ENCODE measurements around the gene RIMKLA. TPM values are rescaled to one million over a fixed set of nuclear protein-coding genes. Genes with fewer than 3 reads are reported as not detected.

RIMKLA gene, protein sequence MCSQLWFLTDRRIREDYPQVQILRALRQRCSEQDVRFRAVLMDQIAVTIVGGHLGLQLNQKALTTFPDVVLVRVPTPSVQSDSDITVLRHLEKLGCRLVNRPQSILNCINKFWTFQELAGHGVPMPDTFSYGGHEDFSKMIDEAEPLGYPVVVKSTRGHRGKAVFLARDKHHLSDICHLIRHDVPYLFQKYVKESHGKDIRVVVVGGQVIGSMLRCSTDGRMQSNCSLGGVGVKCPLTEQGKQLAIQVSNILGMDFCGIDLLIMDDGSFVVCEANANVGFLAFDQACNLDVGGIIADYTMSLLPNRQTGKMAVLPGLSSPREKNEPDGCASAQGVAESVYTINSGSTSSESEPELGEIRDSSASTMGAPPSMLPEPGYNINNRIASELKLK
- total RNA-seq (2021), result 8.3 to 17.3 TPM (median 15.9 TPM) in 3 replicates
- Bru-seq, nascent RNA, result percentile 55 among the genes with signal in this experiment
- long read RNA-seq, experiment 1, full-length matches to known transcripts, result 51 of 68 reads
- long read RNA-seq, experiment 1, partial matches to known transcripts, result 9 of 68 reads
- long read RNA-seq, experiment 1, other reads (novel, unspliced or antisense), result 8 of 68 reads
- long read RNA-seq, experiment 2, full-length matches to known transcripts, result 16 of 29 reads
- long read RNA-seq, experiment 2, partial matches to known transcripts, result 6 of 29 reads
- long read RNA-seq, experiment 2, other reads (novel, unspliced or antisense), result 7 of 29 reads
- long read RNA-seq, experiment 3, full-length matches to known transcripts, result 1 of 7 reads
- long read RNA-seq, experiment 3, partial matches to known transcripts, result 5 of 7 reads
- long read RNA-seq, experiment 3, other reads (novel, unspliced or antisense), result 1 of 7 reads

DNA sequence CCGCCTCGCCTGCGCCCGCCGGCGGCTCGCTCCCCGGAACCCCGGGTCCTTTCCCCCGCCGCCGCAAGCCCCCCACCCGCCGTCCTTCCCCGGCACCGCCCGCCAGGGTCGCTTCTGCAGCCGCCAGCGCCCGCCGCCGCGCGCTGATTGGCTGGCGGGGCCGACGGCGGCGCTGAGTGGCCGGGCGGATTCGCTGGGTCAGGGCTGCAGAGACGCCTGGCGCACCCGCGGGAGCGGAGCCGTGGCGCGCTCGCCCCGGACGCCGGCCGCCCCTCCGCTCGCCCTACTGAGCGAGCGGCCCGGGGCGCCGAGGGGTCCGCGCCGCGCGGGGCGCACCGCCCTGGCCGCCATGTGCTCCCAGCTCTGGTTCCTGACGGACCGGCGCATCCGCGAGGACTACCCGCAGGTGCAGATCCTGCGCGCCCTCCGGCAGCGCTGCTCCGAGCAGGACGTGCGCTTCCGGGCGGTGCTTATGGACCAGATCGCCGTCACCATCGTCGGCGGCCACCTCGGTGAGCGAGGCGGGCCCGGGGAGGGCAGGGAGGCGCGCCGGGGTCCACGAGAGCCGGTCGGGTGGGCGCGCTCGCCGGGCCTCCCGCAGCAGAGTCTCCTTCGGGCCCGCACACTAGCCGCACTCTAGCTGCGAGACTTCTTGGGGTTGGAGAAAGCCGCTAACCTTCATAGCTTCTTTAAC, at the start of gene RIMKLA:
Gene RIMKLA (plus strand): TSS at position 207 of the 694 bp plus-strand sequence. CDS start 143 bp downstream, at position 350.
- DNase-seq (ENCODE audit: low spot score), result peak; percentile 70
- Mint-ChIP-seq H3K36me3 (no peaks in the 10 kb centered on the region), H3K27me3 (ENCODE audit: low read depth) (peaks cover 61% of the 10 kb centered on the region), H3K9me3 (no peaks in the 10 kb centered on the region), H3K4me3 (peak within 1 kb of the TSS; percentile 79), H3K4me1 (peaks cover 16% of the 10 kb centered on the region), H3K27ac (no peak within 1 kb of the TSS)
- CTCF ChIA-PET, result no interaction called here
- ATAC-seq, result peak; percentile 89
- TF ChIP-seq, protein P1, sequence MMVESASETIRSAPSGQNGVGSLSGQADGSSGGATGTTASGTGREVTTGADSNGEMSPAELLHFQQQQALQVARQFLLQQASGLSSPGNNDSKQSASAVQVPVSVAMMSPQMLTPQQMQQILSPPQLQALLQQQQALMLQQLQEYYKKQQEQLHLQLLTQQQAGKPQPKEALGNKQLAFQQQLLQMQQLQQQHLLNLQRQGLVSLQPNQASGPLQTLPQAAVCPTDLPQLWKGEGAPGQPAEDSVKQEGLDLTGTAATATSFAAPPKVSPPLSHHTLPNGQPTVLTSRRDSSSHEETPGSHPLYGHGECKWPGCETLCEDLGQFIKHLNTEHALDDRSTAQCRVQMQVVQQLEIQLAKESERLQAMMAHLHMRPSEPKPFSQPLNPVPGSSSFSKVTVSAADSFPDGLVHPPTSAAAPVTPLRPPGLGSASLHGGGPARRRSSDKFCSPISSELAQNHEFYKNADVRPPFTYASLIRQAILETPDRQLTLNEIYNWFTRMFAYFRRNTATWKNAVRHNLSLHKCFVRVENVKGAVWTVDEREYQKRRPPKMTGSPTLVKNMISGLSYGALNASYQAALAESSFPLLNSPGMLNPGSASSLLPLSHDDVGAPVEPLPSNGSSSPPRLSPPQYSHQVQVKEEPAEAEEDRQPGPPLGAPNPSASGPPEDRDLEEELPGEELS (CRISPR knock-in tag; IDR thresholded peaks at IDR 0.05), result peak; percentile 61; the same call in 1 of the 2 replicates
- TF ChIP-seq E2F1 (CRISPR knock-in tag; IDR thresholded peaks at IDR 0.05) (no peak), MAX (CRISPR knock-in tag; IDR thresholded peaks at IDR 0.05) (peak; percentile 60; the same call in 1 of the 2 replicates), ZNF121 (CRISPR knock-in tag; IDR thresholded peaks at IDR 0.05) (no peak), ZNF281 (CRISPR knock-in tag; IDR thresholded peaks at IDR 0.05) (no peak), EMX1 (CRISPR knock-in tag; IDR thresholded peaks at IDR 0.05) (no peak), FOXK1 (CRISPR knock-in tag; IDR thresholded peaks at IDR 0.05) (peak; percentile 71), MYBL2 (CRISPR knock-in tag; IDR thresholded peaks at IDR 0.05) (no peak), NFYB (CRISPR knock-in tag; conservative IDR thresholded peaks at IDR 0.05; ENCODE audit: low read depth) (peak; percentile 82), KAT7 (CRISPR knock-in tag; IDR thresholded peaks at IDR 0.05; ENCODE audit: borderline replicate concordance) (0 out of 2 replicates have a peak, but pooled peaks have one; percentile 37), ZNF423 (CRISPR knock-in tag; IDR thresholded peaks at IDR 0.05) (peak; percentile 95), TCF7 (CRISPR knock-in tag; IDR thresholded peaks at IDR 0.05; ENCODE audit: low read depth) (peak; percentile 56; the same call in 1 of the 2 replicates)
- TF ChIP-seq, protein P2, sequence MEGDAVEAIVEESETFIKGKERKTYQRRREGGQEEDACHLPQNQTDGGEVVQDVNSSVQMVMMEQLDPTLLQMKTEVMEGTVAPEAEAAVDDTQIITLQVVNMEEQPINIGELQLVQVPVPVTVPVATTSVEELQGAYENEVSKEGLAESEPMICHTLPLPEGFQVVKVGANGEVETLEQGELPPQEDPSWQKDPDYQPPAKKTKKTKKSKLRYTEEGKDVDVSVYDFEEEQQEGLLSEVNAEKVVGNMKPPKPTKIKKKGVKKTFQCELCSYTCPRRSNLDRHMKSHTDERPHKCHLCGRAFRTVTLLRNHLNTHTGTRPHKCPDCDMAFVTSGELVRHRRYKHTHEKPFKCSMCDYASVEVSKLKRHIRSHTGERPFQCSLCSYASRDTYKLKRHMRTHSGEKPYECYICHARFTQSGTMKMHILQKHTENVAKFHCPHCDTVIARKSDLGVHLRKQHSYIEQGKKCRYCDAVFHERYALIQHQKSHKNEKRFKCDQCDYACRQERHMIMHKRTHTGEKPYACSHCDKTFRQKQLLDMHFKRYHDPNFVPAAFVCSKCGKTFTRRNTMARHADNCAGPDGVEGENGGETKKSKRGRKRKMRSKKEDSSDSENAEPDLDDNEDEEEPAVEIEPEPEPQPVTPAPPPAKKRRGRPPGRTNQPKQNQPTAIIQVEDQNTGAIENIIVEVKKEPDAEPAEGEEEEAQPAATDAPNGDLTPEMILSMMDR (IDR thresholded peaks at IDR 0.05), result no peak
- TF ChIP-seq, protein P3, sequence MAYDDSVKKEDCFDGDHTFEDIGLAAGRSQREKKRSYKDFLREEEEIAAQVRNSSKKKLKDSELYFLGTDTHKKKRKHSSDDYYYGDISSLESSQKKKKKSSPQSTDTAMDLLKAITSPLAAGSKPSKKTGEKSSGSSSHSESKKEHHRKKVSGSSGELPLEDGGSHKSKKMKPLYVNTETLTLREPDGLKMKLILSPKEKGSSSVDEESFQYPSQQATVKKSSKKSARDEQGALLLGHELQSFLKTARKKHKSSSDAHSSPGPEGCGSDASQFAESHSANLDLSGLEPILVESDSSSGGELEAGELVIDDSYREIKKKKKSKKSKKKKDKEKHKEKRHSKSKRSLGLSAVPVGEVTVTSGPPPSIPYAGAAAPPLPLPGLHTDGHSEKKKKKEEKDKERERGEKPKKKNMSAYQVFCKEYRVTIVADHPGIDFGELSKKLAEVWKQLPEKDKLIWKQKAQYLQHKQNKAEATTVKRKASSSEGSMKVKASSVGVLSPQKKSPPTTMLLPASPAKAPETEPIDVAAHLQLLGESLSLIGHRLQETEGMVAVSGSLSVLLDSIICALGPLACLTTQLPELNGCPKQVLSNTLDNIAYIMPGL (CRISPR knock-in tag; IDR thresholded peaks at IDR 0.05), result peak; percentile 50; the same call in 1 of the 2 replicates
- POLR2A ChIA-PET, result no interaction called here

Data from WTC11 (cell line).